GM19438 (cell line): ENCODE data around the gene USP20.

ENCODE experiments used
- ATAC-seq: cut with Tn5 transposase; IDR thresholded peaks from one replicate; pipeline ENCODE4 v1.9.1; 2021; ENCODE audit warnings: low read depth; ENCODE audit not compliant: unreplicated experiment

USP20 gene

GRCh38 chr9:129851821-129852220 lies 16.6 kb downstream of the USP20 start:
- no peak for ATAC-seq

GRCh38 chr9:129852579-129852978 lies 17.3 kb downstream of the USP20 start:
- no peak for ATAC-seq

GRCh38 chr9:129853614-129854013 lies 18.4 kb downstream of the USP20 start:
- no peak for ATAC-seq

- ATAC-seq = no peak
Measured at GRCh38 chr9:129854588-129855110, 19.4 kb downstream of the USP20 start.

GRCh38 chr9:129857207-129857606 lies 21.9 kb downstream of the USP20 start:
- no peak for ATAC-seq

GRCh38 chr9:129858167-129858962 lies 23.1 kb downstream of the USP20 start:
- ATAC-seq = no peak

GRCh38 chr9:129860653-129861446 lies 25.6 kb downstream of the USP20 start:
- ATAC-seq = no peak

GRCh38 chr9:129861447-129861827 lies 26.2 kb downstream of the USP20 start:
- no peak for ATAC-seq

- ATAC-seq = no peak
Measured at GRCh38 chr9:129863059-129863690, 27.9 kb downstream of the USP20 start.

- no peak for ATAC-seq
Measured at GRCh38 chr9:129864991-129865647, 29.9 kb downstream of the USP20 start.

GRCh38 chr9:129865668-129866320 lies 30.5 kb downstream of the USP20 start:
- ATAC-seq = no peak

GRCh38 chr9:129866394-129867135 lies 31.3 kb downstream of the USP20 start:
- no peak for ATAC-seq

GRCh38 chr9:129867136-129868022 lies 32.1 kb downstream of the USP20 start:
- ATAC-seq = no peak

- no peak for ATAC-seq
Measured at GRCh38 chr9:129868023-129868871, 33.0 kb downstream of the USP20 start.

GRCh38 chr9:129868872-129869486 lies 33.7 kb downstream of the USP20 start:
- no peak for ATAC-seq

- no peak for ATAC-seq
Measured at GRCh38 chr9:129869585-129870501, 34.6 kb downstream of the USP20 start.
